ENCODE data around the gene ZNF407. TPM values are rescaled to one million over a fixed set of nuclear protein-coding genes. Genes with fewer than 3 reads are reported as not detected.

The ZNF407 gene
- total RNA-seq, 1 donor from 2014 or later: 24.9 TPM

- Mint-ChIP-seq H3K27ac (no peak overlapping the region), H3K9me3 (no peaks in the 10 kb centered on the region), H3K27me3 (ENCODE audit: low read depth) (no peaks in the 10 kb centered on the region), H3K4me1 (peaks cover 14% of the 10 kb centered on the region), H3K36me3 (no peaks in the 10 kb centered on the region), H3K4me3 (no peak overlapping the region)
- TF ChIP-seq, protein P1, sequence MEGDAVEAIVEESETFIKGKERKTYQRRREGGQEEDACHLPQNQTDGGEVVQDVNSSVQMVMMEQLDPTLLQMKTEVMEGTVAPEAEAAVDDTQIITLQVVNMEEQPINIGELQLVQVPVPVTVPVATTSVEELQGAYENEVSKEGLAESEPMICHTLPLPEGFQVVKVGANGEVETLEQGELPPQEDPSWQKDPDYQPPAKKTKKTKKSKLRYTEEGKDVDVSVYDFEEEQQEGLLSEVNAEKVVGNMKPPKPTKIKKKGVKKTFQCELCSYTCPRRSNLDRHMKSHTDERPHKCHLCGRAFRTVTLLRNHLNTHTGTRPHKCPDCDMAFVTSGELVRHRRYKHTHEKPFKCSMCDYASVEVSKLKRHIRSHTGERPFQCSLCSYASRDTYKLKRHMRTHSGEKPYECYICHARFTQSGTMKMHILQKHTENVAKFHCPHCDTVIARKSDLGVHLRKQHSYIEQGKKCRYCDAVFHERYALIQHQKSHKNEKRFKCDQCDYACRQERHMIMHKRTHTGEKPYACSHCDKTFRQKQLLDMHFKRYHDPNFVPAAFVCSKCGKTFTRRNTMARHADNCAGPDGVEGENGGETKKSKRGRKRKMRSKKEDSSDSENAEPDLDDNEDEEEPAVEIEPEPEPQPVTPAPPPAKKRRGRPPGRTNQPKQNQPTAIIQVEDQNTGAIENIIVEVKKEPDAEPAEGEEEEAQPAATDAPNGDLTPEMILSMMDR (IDR thresholded peaks at IDR 0.05; ENCODE audit: unreplicated experiment): no peak
- no peak for DNase-seq (ENCODE audit: low spot score in 2 of 2, unreplicated experiment in 2 of 2)
Observed at GRCh38 chr18:75107931-75108276, 510.2 kb downstream of the ZNF407 start.

DNA sequence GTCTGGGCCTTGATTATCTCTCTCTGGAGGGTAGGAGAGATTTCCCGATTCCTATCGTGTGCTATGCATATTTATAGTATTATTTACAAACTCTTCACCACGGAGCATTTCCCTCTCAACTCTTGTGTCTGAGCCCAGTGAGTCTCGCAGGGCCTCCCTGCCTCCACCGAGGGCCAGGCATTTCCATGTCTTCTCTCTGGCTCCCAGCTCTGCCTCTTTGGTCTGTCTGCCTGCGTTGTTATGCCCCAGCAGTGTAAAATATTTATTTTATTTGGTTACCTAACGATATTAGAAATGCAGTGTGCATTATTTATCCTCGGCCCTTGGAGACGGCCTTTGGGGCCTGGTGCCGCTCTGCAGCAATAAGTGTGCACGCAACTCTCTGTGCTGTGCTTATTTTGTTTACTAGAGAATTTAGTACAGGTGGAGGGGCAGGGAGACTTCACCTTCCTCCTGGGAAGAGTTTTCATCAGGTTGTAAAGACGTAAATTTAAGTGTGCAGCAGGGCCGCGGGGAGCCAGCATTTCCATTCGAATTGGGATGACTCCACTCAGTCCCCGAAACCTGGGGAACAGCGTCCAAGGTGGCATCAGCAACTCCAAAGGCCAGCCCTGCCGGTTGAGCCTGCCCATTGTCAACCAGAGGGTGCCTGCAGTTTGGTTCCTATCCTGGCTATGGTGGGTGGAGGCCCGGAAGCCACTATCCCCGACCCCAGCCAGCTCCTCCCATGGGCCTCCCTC lies 511.1 kb downstream of the ZNF407 start:
- Mint-ChIP-seq H3K27me3 (ENCODE audit: low read depth) (no peaks in the 10 kb centered on the region), H3K27ac (no peak overlapping the region), H3K9me3 (no peaks in the 10 kb centered on the region), H3K4me3 (no peak overlapping the region), H3K4me1 (peaks cover 14% of the 10 kb centered on the region), H3K36me3 (no peaks in the 10 kb centered on the region)
- no peak for DNase-seq (ENCODE audit: low spot score in 2 of 2, unreplicated experiment in 2 of 2)
- TF ChIP-seq, protein P1 (IDR thresholded peaks at IDR 0.05; ENCODE audit: unreplicated experiment): no peak

DNA sequence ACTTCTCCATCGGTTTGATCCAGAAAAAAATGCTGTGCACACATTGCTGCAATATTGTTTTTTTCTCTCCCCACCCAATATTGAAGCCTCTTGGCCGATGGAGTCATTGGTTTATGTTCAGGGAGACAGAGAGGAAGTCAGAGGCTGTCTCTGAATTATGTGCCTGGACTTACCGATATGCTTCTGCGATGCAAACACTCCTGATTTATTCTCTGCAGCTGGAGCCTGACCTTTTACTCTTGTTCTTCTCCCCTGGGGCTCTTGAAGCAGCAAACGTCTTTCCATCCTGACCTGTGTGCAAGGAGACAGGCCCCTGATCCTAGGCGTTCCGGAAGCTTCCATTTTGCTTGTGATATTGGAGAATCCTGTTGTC lies 511.6 kb downstream of the ZNF407 start:
- no peak for DNase-seq (ENCODE audit: low spot score in 2 of 2, unreplicated experiment in 2 of 2)
- TF ChIP-seq, protein P1 (IDR thresholded peaks at IDR 0.05; ENCODE audit: unreplicated experiment): no peak
- peaks cover 14% of the 10 kb centered on the region for H3K4me1 Mint-ChIP-seq
- no peaks in the 10 kb centered on the region for H3K27me3 Mint-ChIP-seq (ENCODE audit: low read depth)
- no peaks in the 10 kb centered on the region for H3K36me3 Mint-ChIP-seq
- H3K27ac Mint-ChIP-seq: no peak overlapping the region
- H3K4me3 Mint-ChIP-seq: no peak overlapping the region
- no peaks in the 10 kb centered on the region for H3K9me3 Mint-ChIP-seq

DNA sequence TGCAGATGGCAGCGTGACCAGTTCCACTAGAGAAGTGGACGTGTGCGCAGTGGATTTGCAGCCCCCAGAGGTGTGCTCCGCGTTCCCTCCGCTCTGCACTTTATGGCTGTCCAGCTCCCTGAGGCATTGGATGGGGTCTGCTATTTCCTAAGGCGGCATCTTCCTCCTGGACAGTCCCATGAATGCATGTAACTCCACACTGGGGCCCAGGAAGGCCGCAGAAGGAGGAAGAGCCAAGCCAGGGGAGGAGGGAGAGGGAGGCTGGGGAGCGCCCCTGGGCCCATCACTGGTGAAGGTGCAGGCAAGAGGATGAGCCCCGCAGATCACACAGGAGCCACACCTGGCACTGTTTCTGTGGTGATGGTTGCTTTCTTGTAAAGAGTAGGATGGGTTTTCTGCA lies 512.1 kb downstream of the ZNF407 start:
- Mint-ChIP-seq H3K9me3 (no peaks in the 10 kb centered on the region), H3K27ac (no peak overlapping the region), H3K4me1 (peaks cover 14% of the 10 kb centered on the region), H3K27me3 (ENCODE audit: low read depth) (no peaks in the 10 kb centered on the region), H3K36me3 (no peaks in the 10 kb centered on the region), H3K4me3 (no peak overlapping the region)
- TF ChIP-seq, protein P1 (IDR thresholded peaks at IDR 0.05; ENCODE audit: unreplicated experiment): no peak
- DNase-seq (ENCODE audit: low spot score in 2 of 2, unreplicated experiment in 2 of 2): no peak

- Mint-ChIP-seq H3K4me1 (peaks cover 18% of the 10 kb centered on the region), H3K4me3 (no peak overlapping the region), H3K36me3 (no peaks in the 10 kb centered on the region), H3K9me3 (no peaks in the 10 kb centered on the region), H3K27ac (no peak overlapping the region), H3K27me3 (ENCODE audit: low read depth) (no peaks in the 10 kb centered on the region)
- DNase-seq (ENCODE audit: low spot score in 2 of 2, unreplicated experiment in 2 of 2): no peak
- TF ChIP-seq, protein P1 (IDR thresholded peaks at IDR 0.05; ENCODE audit: unreplicated experiment): no peak
Observed at GRCh38 chr18:75110311-75110710, 512.6 kb downstream of the ZNF407 start.

All from mesothelial cell of epicardium (in vitro differentiated cells).